Hepatic stellate cell (primary cell): ENCODE results near the gene CDH13.

ENCODE experiments used
- DNase-seq: peaks from one replicate; pipeline ENCODE4 v3.0.0; 2011; ENCODE audit warnings: low spot score

CDH13 gene

DNA sequence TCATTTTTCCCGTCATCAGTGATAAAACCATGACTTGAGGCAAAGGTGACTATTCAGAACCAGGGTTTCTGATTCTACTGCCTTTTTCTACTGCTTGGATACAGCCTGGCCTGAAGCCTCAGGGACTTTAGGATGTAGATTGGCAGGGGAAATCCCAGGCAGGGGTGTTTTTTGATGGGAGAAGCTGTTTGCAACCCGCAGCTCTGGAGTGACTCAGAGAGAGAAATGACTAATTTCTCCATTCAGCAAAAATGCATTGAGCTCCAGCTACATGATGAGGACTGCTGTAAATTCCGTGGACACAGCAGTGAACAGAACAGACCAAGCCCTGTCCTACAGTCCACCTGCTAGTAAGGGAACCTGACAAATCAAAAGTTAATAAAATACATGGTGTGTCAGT lies 560.6 kb downstream of the CDH13 start:
- DNase-seq: peak; percentile 67

DNA sequence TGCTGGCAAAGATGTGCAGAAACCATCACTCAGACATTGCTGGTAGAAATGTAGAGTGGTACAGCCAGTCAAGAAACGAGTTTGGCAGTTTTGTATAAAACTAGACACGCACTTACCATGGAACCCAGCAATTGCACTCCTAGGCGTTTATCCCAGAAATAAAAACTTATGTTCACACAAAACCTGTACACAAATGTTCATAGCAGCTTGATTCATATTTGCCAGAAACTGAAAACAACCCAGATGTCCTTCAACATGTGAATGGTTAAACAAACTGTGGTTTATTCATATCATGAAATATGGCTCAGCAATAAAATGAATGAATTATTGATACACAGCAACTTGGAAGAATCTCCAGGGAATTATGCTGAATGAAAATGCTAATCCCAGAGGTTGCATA lies 570.0 kb downstream of the CDH13 start:
- DNase-seq: no peak

DNA sequence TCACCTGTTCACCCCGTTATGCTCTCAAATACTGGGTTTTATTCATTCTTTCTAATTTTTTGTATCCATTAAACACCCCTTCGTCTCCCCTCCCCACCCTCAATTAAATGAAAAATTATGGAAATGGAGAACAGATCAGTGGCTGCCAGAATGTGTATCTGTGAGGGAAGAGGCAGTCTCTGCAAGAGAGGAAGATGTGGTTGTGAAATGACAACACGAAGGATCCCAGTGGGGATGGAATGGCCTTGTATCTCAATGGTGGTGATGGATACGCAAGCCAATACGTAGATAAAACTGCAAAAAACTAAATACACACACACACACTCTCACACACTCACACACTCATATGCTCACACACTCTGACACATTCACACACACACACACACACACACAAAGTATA lies 570.7 kb downstream of the CDH13 start:
- DNase-seq: no peak

DNA sequence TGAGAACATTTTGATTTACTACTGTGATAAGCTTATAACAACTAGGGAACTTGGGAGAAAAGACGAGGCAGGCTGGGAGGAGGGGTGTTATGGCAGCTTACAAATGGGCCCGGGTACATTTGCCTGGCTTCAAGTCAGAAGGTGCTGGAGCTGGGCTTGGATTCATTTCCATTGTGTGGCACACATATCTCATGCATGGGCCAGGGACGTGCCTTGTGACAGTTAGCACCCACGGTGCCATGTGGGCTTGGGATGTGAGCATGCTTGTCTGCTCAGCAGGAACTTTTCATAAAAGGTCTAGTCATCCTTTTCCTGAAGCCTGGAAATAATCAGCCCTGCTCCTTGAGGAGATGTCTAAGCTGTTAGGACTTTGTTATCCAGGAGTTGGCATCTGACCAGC lies 572.2 kb downstream of the CDH13 start:
- no peak for DNase-seq

DNA sequence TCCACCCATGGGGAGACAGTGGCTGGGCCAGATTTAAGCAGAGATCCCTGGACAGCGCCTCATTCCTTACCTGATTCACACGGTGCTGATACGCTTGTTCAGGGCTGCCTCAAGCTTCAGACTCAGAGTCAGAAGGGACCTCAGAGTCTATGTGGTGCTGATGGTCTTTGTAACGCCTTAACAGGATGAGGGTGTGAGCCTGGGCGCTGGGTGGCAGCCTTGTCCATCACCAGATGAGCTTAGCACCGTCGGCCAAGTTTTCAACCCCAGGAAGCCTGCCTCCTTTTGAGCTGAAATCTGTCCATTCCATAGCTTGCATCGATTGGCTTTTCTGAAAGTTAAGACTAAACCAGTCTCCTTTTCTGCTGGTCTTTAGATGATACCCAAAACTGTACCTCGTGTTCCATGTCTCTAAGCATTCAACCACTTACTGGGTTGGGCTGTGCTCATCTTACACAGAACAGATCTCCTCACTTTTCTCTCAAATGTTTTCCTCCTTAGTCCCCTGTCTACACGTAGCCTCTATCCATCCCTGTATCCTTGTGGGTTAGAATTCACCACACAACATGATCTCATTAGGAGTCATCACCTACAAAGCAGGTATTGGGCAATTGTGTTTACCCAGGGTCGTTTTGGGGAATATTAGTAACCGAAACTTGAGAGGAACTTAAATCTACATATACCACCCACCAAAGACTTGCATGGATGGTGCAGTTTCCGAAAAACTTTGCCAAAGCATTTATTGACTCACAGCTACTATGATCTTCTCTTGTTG lies 573.4 kb downstream of the CDH13 start:
- DNase-seq: no peak

DNA sequence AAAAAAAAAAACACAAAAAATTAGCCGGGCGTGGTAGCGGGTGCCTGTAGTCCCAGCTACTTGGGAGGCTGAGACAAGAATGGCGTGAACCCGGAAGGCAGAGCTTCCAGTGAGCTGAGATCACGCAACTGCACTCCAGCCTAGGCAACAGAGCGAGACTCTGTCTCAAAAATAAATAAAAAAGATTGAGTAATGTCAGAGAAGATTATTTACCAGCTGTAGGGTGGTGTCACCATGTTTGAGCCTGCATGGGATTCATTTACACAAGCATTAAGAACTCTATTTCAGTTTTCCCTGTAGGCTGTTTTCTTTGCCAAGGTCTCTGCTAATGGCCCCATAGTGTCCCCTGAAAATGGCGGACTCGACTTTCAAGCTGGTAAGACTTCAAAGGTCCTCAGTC lies 575.0 kb downstream of the CDH13 start:
- no peak for DNase-seq

DNA sequence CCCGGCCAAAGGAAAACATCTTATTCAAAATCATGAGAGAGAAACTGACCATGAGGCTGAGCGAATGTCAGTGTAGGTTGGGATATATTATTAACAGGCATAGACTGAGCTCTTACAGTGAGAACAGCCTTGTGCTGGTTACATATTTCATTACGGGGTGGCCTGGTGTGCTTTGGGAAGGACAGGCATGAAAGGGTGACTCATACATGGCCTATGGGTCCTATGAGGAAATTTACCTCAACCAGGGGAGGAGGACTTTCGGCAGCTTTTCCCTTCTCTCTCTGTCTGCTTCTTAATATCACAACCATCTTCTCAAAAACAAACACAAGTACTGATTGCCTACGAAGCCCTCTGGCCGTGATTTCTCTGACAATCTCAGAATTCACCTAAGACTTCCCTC lies 579.1 kb downstream of the CDH13 start:
- no peak for DNase-seq

DNA sequence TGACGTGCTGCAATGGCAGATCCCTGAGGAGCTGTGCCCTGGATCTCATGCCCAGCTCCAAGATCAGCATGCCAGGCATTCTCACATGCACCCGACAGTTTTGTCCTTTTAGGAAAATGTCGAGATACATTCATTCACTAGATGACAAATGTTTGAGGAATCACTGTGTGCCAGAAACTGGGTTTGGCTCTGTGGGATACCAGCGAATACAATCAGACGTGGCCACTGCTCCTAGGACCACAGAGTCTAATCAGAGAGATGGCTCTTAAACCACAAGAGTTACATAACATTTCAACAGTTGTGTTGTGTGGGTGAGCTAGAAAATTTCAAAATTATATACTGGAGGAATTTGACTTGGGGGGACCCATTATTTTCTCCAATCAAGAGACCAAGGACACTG lies 579.7 kb downstream of the CDH13 start:
- no peak for DNase-seq

DNA sequence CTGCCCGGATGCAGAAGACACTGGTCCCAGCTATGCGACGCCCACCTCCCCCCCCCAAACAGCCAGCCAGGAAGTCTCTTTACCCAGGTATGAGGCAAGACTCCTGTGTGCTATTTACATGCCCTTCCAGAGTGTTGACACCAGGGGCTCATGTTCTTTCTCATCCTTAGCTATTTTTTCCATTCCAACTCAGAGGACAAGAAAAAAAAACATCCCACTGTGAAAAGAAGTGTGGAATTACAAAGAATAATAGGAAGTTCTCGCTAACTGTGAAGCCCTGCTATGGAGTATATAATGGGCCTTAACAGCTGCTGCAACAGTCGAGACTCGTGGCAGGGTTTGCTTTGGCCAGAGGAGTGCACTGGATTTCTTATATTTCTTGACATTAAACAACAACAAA lies 584.9 kb downstream of the CDH13 start:
- no peak for DNase-seq

DNA sequence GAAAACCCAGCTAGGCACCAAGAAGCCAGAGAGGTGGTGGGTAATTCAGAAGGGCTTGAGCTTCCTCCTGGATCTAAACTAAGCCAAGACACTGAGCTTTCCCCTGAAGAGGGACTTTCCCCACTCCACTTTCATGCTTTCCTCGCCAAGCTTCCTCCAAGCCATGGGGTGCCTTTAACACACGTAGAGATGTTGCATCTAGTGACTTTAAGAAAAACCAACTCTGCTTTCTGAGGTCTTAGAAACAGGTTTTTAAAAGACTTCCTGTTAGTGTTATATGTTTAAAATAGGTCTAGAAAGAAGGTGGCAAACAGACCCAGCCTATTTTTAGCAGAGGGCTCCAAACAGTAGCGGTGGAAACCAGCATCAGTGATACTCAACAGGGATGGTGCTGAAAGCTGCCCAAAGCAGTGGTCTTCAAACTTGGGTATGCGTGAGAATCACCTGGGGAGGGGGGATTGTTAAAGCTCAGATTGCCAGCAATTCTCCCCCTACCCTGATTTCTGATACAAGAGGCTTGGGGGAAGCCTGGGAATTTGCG lies 585.6 kb downstream of the CDH13 start:
- DNase-seq: no peak

DNA sequence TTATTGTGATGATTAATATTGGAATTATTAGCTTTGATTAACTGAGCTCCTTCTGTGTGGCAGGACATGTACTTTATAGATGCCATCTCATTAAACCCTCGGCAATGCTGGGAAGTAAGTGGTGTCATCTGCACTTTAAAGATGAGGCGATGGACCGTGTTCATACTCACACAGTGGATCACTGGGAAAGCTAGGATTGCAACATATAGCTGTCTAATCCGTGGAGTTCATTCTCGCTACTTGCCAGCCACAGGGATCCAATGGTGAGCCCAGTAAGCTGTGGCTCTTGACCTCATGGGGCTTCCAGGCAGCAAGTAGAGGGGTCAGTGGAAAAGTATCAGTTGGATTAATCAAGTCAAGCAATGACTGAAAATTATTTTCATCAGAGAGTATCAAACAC lies 587.9 kb downstream of the CDH13 start:
- DNase-seq: no peak

DNA sequence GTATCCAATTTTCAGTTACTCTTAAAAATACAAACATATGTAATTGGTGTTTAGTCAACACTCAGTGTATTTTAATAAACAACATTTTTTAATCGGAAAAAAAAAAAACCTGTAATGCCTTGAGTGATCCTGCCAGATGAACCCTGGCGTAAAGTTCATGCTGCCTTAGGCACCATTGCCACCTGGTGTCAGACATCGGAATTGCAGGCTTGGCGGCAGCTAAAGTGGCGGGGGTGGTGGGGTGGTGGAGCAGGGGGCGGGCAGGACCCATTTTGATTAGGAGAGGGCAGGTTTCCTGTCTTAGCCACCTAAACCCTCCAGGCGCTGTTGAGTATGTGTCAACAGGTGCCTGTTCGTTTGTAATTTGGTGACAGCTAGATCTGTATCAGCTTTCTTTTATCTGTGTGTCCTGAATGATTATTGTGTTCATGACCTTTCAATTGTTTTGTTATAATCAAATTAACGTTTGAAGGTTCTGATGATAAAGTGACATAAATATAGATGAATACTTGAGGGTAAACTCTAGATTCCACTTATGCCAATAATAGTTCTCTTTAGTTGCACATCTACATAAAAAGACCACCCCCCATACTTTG lies 588.7 kb downstream of the CDH13 start:
- peak; percentile 37 for DNase-seq

DNA sequence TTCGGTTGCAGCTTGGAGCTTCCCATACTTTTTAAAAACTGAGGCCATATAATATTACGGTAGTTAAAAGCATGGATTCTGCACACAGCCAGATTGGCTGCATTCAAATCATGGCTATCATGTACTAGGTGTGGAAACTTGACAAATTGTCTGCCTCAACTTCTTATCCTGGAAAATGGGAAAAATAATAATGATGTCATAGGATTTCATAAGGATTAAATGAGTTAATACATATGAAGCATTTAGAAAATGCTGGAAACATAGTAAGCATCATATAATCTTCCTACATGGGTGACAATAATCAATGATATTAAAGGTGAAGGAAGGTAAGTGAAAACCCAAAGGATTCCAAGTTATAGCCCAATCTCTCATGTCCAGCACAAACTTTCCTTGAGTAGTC lies 592.5 kb downstream of the CDH13 start:
- DNase-seq: no peak

DNA sequence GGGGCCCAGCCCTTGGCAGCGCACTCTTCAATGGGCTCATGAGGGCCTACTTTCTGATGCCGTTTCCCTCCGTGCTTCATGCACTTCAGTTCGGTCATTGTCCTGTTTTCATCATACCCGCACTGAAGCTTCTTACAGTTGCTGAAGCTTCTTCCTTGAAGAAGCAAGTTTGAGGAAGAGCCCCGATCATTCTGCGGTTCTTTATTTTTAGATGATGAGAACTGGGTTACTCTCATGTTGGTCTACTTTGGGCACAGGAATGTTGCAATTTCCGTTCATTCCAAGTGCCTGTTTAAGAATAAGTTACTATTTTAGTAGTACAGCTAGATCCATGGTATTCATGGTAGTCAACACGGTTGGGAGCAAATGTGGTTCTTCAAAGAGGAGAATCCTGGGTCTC lies 593.3 kb downstream of the CDH13 start:
- DNase-seq: peak; percentile 21

DNA sequence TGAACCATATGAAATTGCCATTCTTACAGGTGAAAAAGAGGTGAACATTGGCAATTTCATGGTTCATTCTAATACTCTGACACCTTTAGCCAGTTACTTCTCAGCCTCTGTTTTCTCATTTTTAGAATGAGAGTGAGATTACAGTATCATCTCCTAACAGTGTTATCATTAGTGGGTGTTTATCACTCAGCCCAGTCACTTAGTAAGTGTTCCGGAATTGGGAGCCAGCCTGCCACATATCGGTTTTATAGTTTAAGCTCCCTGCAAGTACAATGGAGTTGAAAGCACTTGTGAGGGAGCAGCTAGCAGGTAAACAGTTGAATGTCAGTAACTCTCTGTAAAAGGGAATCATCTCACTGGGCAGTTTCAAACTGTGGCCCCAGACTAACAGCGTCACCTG lies 597.9 kb downstream of the CDH13 start:
- no peak for DNase-seq

DNA sequence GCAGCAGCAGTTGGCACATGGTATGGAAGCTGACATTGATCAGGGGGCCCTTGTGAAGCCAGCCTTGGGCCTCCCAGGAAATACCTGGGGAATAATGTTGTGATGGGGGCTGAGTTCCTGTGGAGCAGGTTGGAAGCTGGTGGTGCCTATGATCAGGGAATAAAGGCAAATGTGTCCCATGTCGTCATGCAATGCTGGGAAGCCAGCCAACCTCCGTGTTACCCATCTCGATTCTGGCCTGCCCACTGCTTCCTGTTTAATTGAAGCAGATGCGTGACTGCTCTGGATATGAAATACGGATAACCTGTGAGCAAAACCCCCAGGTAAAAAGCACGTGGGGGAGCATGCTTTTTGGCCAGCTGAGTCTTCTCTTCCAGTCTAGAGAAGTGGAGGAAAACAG lies 600.6 kb downstream of the CDH13 start:
- no peak for DNase-seq

DNA sequence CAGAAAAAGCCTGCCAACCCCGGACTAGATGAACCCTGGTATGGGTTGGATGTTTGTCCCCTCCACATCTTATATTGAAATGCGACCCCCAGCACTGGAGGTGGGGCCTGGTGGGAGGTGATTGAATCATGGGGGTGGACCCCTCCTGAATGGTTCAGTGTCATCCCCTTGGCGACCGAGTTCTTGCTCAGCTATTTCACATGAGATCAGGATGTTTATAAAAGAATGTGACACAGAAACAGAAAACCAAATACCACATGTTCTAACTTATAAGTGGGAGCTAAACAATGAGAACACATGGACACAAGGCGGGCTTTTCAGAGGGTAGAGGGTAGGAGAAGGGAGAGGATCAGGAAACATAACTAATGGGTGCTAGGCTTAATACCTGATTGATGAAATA lies 605.0 kb downstream of the CDH13 start:
- no peak for DNase-seq

DNA sequence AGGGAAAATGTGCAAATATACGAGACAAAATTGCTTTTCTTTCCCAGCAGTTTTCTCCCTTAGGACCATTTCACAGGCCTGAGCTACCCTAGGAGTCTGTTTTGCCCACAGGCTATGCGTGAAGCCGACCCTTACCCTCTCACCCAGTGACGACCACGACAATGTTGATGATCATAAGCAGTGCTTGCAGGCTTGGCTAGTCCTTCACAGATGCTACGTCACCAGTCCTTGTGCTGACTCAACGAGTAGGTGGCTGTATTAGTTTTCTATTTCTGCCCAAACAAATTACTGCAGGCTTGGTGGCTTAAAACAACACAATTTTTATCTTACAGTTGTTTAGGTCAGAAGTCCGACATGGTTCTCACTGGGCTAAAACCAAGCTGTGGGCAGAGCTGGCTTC lies 606.4 kb downstream of the CDH13 start:
- peak; percentile 32 for DNase-seq

DNA sequence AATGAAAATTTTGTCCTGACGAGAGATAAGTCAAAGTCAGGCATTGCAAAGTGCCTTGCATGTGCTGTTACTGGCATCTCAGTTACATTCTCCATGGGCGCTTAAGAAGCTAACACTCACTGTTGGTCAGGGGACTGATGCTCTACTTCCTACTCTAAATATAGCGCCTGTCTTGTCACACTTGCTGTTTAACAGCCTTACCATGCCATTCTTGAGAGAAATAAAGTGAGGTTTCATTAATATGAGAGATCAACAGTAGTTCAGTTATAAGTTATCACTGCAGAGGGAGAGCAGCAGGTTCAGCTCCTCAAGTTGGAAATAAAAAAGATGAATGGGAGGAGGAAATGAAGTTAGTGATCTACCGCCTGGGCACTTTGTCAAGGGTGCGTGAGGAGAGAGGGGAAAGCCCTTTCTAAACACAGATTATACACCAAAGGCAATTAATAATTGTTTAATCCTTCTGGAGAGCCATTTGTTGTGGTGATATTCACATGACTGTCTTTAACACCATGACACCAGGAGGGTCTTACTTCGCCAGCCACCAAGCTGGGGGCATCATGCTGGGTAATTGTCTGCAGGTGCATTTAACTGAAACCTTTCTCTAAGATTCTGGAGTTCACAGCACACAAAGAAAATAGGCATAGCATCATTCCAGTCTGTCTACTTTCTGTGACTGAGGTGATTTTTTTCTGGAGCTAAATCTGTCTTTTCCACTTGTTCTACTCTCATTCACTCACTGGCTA lies 612.4 kb downstream of the CDH13 start:
- no peak for DNase-seq

DNA sequence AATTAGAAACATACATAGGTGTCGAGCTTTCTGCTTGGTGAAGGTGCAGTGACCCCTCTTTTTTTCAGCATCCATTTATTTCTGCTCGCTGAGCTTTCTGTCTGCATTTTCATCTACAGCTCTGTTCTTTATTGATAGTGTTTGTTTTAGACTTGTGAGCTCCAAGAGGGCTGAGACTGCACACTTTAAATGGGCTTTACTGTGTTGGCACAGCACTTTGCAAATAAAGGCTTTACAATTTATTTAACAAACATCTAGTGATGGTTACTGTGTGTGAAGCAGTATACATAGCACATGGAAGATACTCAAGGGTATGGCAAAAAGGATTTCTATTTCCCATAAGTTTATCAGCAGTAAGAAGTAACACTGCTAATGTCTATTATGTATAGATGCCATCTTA lies 617.3 kb downstream of the CDH13 start:
- DNase-seq: no peak

DNA sequence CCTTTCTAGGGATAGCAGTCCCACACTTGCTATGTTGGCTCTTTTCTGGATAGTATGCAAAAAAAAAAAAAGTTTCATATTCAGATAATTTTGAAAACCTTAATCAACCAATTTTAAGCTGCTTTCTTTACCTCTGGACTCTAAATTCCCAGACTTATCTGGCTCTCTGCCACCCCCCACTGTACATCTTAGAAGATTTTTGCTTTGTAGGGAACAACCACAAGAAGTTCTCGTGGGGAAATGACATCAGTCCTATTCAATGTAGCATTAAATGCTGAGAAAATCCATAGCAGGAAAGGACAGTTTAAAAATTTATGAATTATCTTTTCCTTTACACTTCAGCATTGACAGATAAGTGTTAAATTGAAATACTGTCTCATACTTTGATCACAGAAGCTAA lies 618.3 kb downstream of the CDH13 start:
- DNase-seq: no peak

DNA sequence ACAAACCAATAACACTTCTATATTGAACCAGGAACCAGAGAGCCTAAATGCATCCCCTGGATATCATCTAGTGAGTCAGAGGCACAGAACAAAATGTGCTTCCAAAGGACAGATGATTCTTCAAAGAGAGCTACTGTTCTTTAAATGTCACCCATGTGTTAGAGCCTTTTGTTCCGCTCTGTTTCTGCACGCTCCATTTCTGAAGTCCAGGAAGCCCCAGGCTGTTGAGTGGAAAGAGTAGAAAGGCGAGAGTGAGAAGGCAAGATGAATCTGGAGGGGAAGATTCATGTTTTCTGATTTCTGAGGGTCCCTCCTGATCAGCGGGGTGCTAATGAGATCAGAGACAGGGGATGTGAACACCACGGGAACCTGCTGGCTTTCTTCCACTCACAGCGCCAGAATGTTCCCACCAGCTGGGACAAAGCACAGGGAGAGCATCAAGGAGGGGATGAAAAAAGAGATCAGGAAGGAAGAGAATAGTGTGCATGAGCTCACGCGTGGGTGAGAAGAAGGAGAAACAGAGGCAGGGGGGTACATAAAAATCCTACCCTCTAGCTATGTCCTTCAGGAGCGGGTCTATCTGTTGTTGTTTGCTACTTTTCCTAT lies 621.1 kb downstream of the CDH13 start:
- DNase-seq: no peak
